GM12891 (cell line): ENCODE measurements around the gene CCDC102B.

Source experiments
- POLR2A ChIP-seq: IDR thresholded peaks from 2 replicates; pipeline ENCODE4 v1.6.1; 2011; ENCODE audit warnings: low read depth, low read length, control low read depth
- POLR2AphosphoS5 ChIP-seq: IDR thresholded peaks from 2 replicates; pipeline ENCODE4 v1.6.1; 2011; ENCODE audit warnings: low read depth, low read length, control low read depth
- SPI1 ChIP-seq: IDR thresholded peaks from 2 replicates; pipeline ENCODE4 v1.6.1; 2011; ENCODE audit warnings: low read depth, low read length, control low read depth

- TF ChIP-seq SPI1 (no peak), POLR2A (no peak), POLR2AphosphoS5 (no peak)
Measured at GRCh38 chr18:69022426-69022825, 224.5 kb downstream of the CCDC102B start.
